Activated naive CD4-positive, alpha-beta T cell treated with anti-CD3 and anti-CD28 coated beads for 36 hours (primary cell): ENCODE measurements around the gene TRIP13. TPM values are rescaled to one million over a fixed set of nuclear protein-coding genes. Genes with fewer than 3 reads are reported as not detected.

Experiments used
- CTCF ChIA-PET: fragments of 350-600 bp; sonication (Branson Sonifier 250); formaldehyde crosslinking; loops from one replicate; lab custom pipeline; 2021; ENCODE audit warnings: antibody characterized with exemption; lab: Charles Lee
- DNase-seq: peaks from one replicate; pipeline ENCODE4 v3.0.0-alpha.2; 2020
- H3K27ac Mint-ChIP-seq: one replicate; pipeline ENCODE4 v1.8.0; 2021; ENCODE audit warnings: mild to moderate bottlenecking, mixed read lengths
- H3K27me3 Mint-ChIP-seq: one replicate; pipeline ENCODE4 v1.8.0; 2021; ENCODE audit warnings: low read depth, mixed read lengths
- H3K36me3 Mint-ChIP-seq: one replicate; pipeline ENCODE4 v1.8.0; 2021; ENCODE audit warnings: low read depth, mixed read lengths
- H3K4me1 Mint-ChIP-seq: one replicate; pipeline ENCODE4 v1.8.0; 2021; ENCODE audit warnings: low read depth, mixed read lengths
- H3K4me3 Mint-ChIP-seq: one replicate; pipeline ENCODE4 v1.8.0; 2021; ENCODE audit warnings: mild to moderate bottlenecking, moderate library complexity, mixed read lengths
- H3K9me3 Mint-ChIP-seq: one replicate; pipeline ENCODE4 v1.8.0; 2021; ENCODE audit warnings: mixed read lengths
- intact Hi-C: fragments of 100-400 bp; cut with micrococcal nuclease; formaldehyde crosslinking; loops from one replicate; pipeline ENCODE4 v1.15.1; 2023
- total RNA-seq, 2 experiments: library from RNA; stranded (reverse); gene quantifications; one replicate each; pipeline ENCODE4 v1.2.3, GENCODE V29; 2021

The TRIP13 gene
- total RNA-seq, 2 experiments from 2014 or later: 24.0 to 29.9 TPM

GRCh38 chr5:883475-884181 lies 9.1 kb upstream of the TRIP13 start:
- H3K36me3 Mint-ChIP-seq: peaks cover 60% of the 10 kb centered on the region
- no peak for DNase-seq
- no peak overlapping the region for H3K27ac Mint-ChIP-seq
- H3K4me1 Mint-ChIP-seq: peaks cover 23% of the 10 kb centered on the region
- no peaks in the 10 kb centered on the region for H3K9me3 Mint-ChIP-seq
- CTCF ChIA-PET: no interaction called here
- intact Hi-C loops: no loop called here
- H3K4me3 Mint-ChIP-seq: no peak overlapping the region
- no peaks in the 10 kb centered on the region for H3K27me3 Mint-ChIP-seq

- Mint-ChIP-seq H3K9me3 (no peaks in the 10 kb centered on the region), H3K27ac (peak overlapping the region; percentile 51), H3K4me3 (no peak overlapping the region), H3K27me3 (no peaks in the 10 kb centered on the region), H3K36me3 (peaks cover 63% of the 10 kb centered on the region), H3K4me1 (peaks cover 27% of the 10 kb centered on the region)
- CTCF ChIA-PET: no interaction called here
- DNase-seq: no peak
- intact Hi-C loops: no loop called here
Observed at GRCh38 chr5:884345-885126, 8.1 kb upstream of the TRIP13 start.

- H3K9me3 Mint-ChIP-seq: no peaks in the 10 kb centered on the region
- H3K27ac Mint-ChIP-seq: no peak overlapping the region
- peaks cover 30% of the 10 kb centered on the region for H3K4me1 Mint-ChIP-seq
- peaks cover 67% of the 10 kb centered on the region for H3K36me3 Mint-ChIP-seq
- DNase-seq: no peak
- intact Hi-C loops: no loop called here
- CTCF ChIA-PET: no interaction called here
- no peaks in the 10 kb centered on the region for H3K27me3 Mint-ChIP-seq
- H3K4me3 Mint-ChIP-seq: no peak overlapping the region
Observed at GRCh38 chr5:885127-885442, 7.6 kb upstream of the TRIP13 start.

- peaks cover 34% of the 10 kb centered on the region for H3K4me1 Mint-ChIP-seq
- peaks cover 67% of the 10 kb centered on the region for H3K36me3 Mint-ChIP-seq
- intact Hi-C loops: no loop called here
- no peak overlapping the region for H3K27ac Mint-ChIP-seq
- no peaks in the 10 kb centered on the region for H3K27me3 Mint-ChIP-seq
- no peak overlapping the region for H3K4me3 Mint-ChIP-seq
- CTCF ChIA-PET: no interaction called here
- no peaks in the 10 kb centered on the region for H3K9me3 Mint-ChIP-seq
- no peak for DNase-seq
Observed at GRCh38 chr5:885529-885928, 7.2 kb upstream of the TRIP13 start.

- intact Hi-C loops: no loop called here
- Mint-ChIP-seq H3K36me3 (peaks cover 65% of the 10 kb centered on the region), H3K27me3 (no peaks in the 10 kb centered on the region), H3K4me3 (no peak overlapping the region), H3K27ac (no peak overlapping the region), H3K9me3 (no peaks in the 10 kb centered on the region), H3K4me1 (peaks cover 39% of the 10 kb centered on the region)
- no peak for DNase-seq
- CTCF ChIA-PET: no interaction called here
Observed at GRCh38 chr5:886036-886435, 6.6 kb upstream of the TRIP13 start.

GRCh38 chr5:886716-887325 lies 5.9 kb upstream of the TRIP13 start:
- H3K4me1 Mint-ChIP-seq: peaks cover 41% of the 10 kb centered on the region
- no peaks in the 10 kb centered on the region for H3K9me3 Mint-ChIP-seq
- no peak overlapping the region for H3K4me3 Mint-ChIP-seq
- no peak overlapping the region for H3K27ac Mint-ChIP-seq
- no peak for DNase-seq
- intact Hi-C loops: no loop called here
- CTCF ChIA-PET: no interaction called here
- no peaks in the 10 kb centered on the region for H3K27me3 Mint-ChIP-seq
- peaks cover 62% of the 10 kb centered on the region for H3K36me3 Mint-ChIP-seq

- CTCF ChIA-PET: interaction anchor here (0.7 kb wide), 1 partner anchor 172 kb away, joined by 3 read pairs; no protein-coding TSS in a partner anchor
- Mint-ChIP-seq H3K27me3 (no peaks in the 10 kb centered on the region), H3K9me3 (no peaks in the 10 kb centered on the region), H3K4me3 (no peak overlapping the region), H3K4me1 (peaks cover 30% of the 10 kb centered on the region), H3K27ac (no peak overlapping the region), H3K36me3 (peaks cover 51% of the 10 kb centered on the region)
- no peak for DNase-seq
- intact Hi-C loops: no loop called here
Observed at GRCh38 chr5:887947-888637, 4.6 kb upstream of the TRIP13 start.

GRCh38 chr5:888638-889035 lies 4.0 kb upstream of the TRIP13 start:
- peaks cover 30% of the 10 kb centered on the region for H3K4me1 Mint-ChIP-seq
- H3K36me3 Mint-ChIP-seq: peaks cover 47% of the 10 kb centered on the region

GRCh38 chr5:889075-889710 lies 3.5 kb upstream of the TRIP13 start:
- CTCF ChIA-PET: interaction anchor here (0.7 to 0.9 kb wide), 2 partner anchors 14 to 171 kb away, joined by 3 read pairs; no protein-coding TSS in a partner anchor
- H3K27ac Mint-ChIP-seq: no peak overlapping the region

More at GRCh38 chr5:888638-889035, 4.0 kb upstream of the TRIP13 start:
- no peaks in the 10 kb centered on the region for H3K9me3 Mint-ChIP-seq
- H3K27me3 Mint-ChIP-seq: no peaks in the 10 kb centered on the region
- intact Hi-C loops: no loop called here
- CTCF ChIA-PET: interaction anchor here (0.7 to 0.9 kb wide), 2 partner anchors 14 to 171 kb away, joined by 3 read pairs; no protein-coding TSS in a partner anchor
- no peak overlapping the region for H3K4me3 Mint-ChIP-seq
- no peak overlapping the region for H3K27ac Mint-ChIP-seq
- DNase-seq: no peak

GRCh38 chr5:891117-891836 lies 1.4 kb upstream of the TRIP13 start:
- no peak for DNase-seq
- CTCF ChIA-PET: no interaction called here
- Mint-ChIP-seq H3K4me3 (peak overlapping the region; percentile 87), H3K9me3 (no peaks in the 10 kb centered on the region), H3K4me1 (peaks cover 35% of the 10 kb centered on the region), H3K27ac (peak overlapping the region; percentile 77), H3K27me3 (no peaks in the 10 kb centered on the region), H3K36me3 (peaks cover 47% of the 10 kb centered on the region)
- intact Hi-C loops: loop anchor here (5.0 kb wide), 1 partner anchor 439 kb away; no protein-coding TSS in a partner anchor

More at GRCh38 chr5:889075-889710, 3.5 kb upstream of the TRIP13 start:
- intact Hi-C loops: no loop called here
- H3K9me3 Mint-ChIP-seq: no peaks in the 10 kb centered on the region
- H3K4me1 Mint-ChIP-seq: peaks cover 35% of the 10 kb centered on the region
- peaks cover 45% of the 10 kb centered on the region for H3K36me3 Mint-ChIP-seq
- no peak for DNase-seq
- H3K27me3 Mint-ChIP-seq: no peaks in the 10 kb centered on the region
- H3K4me3 Mint-ChIP-seq: no peak overlapping the region

- intact Hi-C loops: loop anchor here (2.0 to 5.0 kb wide), 3 partner anchors 199 to 440 kb away; partner anchors contain the start of gene TPPP
- no peak for DNase-seq
- H3K27me3 Mint-ChIP-seq: no peaks in the 10 kb centered on the region
- H3K4me3 Mint-ChIP-seq: peak overlapping the region; percentile 87
- no peaks in the 10 kb centered on the region for H3K9me3 Mint-ChIP-seq
- CTCF ChIA-PET: interaction anchor here (1.4 kb wide), 1 partner anchor 11 kb away, joined by 5 read pairs; no protein-coding TSS in a partner anchor
- peak overlapping the region; percentile 77 for H3K27ac Mint-ChIP-seq
- H3K36me3 Mint-ChIP-seq: peaks cover 46% of the 10 kb centered on the region
- peaks cover 35% of the 10 kb centered on the region for H3K4me1 Mint-ChIP-seq
Observed at GRCh38 chr5:891837-892393, 769 bp upstream of the TRIP13 start.
